Rectal smooth muscle tissue (tissue), 1 donor: ENCODE results near the gene RAD51B.
A peak's percentile ranks its signal among the peaks of the same experiment; 100 is the strongest.

Source experiments
- H3K27ac ChIP-seq: one replicate; pipeline ENCODE4 v1.7.0; 2013; ENCODE audit warnings: low read depth, low read length, inconsistent platforms
- H3K27me3 ChIP-seq: one replicate; pipeline ENCODE4 v1.7.0; 2013; ENCODE audit warnings: low read length; ENCODE audit not compliant: control insufficient read depth, insufficient read depth
- H3K36me3 ChIP-seq: one replicate; pipeline ENCODE4 v1.7.0; 2013; ENCODE audit warnings: low read length; ENCODE audit not compliant: control insufficient read depth, insufficient read depth
- H3K4me1 ChIP-seq: one replicate; pipeline ENCODE4 v1.7.0; 2013; ENCODE audit warnings: low read length; ENCODE audit not compliant: control insufficient read depth, insufficient read depth
- H3K4me3 ChIP-seq: one replicate; pipeline ENCODE4 v1.7.0; 2013; ENCODE audit warnings: low read length
- H3K9ac ChIP-seq: one replicate; pipeline ENCODE4 v1.7.0; 2013; ENCODE audit warnings: low read length

RAD51B gene

DNA sequence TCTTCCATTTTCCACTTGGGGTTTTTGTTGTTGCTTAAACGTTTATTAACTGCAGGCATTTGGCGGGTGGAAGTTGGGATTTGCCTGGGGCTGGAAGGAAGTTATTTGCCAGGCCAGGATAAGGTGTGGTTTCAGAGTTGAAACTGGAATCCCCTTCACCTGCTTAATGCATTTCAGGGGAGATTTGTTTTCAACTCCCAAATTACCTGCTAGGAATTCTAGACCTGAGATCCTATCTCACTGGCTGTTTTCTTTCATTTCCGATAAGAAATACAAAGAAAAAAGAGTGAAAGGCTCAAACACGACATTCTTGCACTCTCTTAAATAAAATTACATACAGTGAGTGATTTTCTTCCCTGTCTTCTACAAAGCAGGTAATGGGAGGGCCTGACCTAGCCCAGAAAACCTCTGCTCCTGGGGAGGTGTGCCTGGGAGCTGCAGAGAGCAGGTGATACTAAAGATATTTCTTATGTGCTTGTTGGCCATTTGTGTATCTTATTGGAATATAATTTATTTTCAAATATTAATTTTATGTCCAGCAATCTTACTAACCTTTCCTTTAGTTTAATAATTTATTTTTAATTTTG lies 695.1 kb downstream of the RAD51B start:
- Histone ChIP-seq H3K9ac (no peak overlapping the region), H3K27me3 (no peaks in the 10 kb centered on the region), H3K27ac (no peak overlapping the region), H3K4me1 (peaks cover 49% of the 10 kb centered on the region), H3K36me3 (no peaks in the 10 kb centered on the region), H3K4me3 (no peak overlapping the region)

DNA sequence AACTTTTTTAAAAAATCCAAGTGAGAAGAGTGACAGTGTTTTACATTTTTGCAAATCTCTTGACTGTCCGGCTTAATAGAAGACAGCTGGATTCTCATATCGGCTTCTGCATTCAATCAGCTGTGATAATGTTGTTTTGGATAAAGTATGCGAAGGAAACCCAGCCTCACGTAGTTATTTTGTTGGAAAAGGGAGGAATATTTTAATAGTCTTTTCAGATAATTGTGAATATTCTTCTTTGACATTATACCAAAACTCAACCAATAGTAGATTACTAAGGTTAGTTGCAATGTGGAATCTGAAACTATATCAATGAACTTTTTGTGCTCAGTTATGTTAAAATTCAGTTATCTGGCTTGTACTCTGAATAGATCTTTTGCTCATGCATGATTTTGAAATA lies 696.8 kb downstream of the RAD51B start:
- Histone ChIP-seq H3K27me3 (no peaks in the 10 kb centered on the region), H3K36me3 (no peaks in the 10 kb centered on the region), H3K4me3 (no peak overlapping the region), H3K9ac (no peak overlapping the region), H3K4me1 (peaks cover 45% of the 10 kb centered on the region), H3K27ac (no peak overlapping the region)

- no peak overlapping the region for H3K4me3 ChIP-seq
- H3K4me1 ChIP-seq: peaks cover 44% of the 10 kb centered on the region
- no peak overlapping the region for H3K9ac ChIP-seq
- H3K27me3 ChIP-seq: no peaks in the 10 kb centered on the region
- H3K27ac ChIP-seq: no peak overlapping the region
- H3K36me3 ChIP-seq: no peaks in the 10 kb centered on the region
Observed at GRCh38 chr14:68518166-68518565, 698.6 kb downstream of the RAD51B start.

- no peaks in the 10 kb centered on the region for H3K36me3 ChIP-seq
- peaks cover 49% of the 10 kb centered on the region for H3K4me1 ChIP-seq
- no peak overlapping the region for H3K9ac ChIP-seq
- H3K27ac ChIP-seq: peak overlapping the region; percentile 28
- H3K27me3 ChIP-seq: no peaks in the 10 kb centered on the region
- no peak overlapping the region for H3K4me3 ChIP-seq
Observed at GRCh38 chr14:68518761-68519670, 699.4 kb downstream of the RAD51B start.

GRCh38 chr14:68519671-68520187 lies 700.1 kb downstream of the RAD51B start:
- peak overlapping the region; percentile 28 for H3K27ac ChIP-seq
- H3K36me3 ChIP-seq: no peaks in the 10 kb centered on the region
- H3K4me3 ChIP-seq: no peak overlapping the region
- no peaks in the 10 kb centered on the region for H3K27me3 ChIP-seq
- no peak overlapping the region for H3K9ac ChIP-seq
- peaks cover 52% of the 10 kb centered on the region for H3K4me1 ChIP-seq

- peaks cover 54% of the 10 kb centered on the region for H3K4me1 ChIP-seq
- no peak overlapping the region for H3K4me3 ChIP-seq
- no peaks in the 10 kb centered on the region for H3K27me3 ChIP-seq
- H3K27ac ChIP-seq: peak overlapping the region; percentile 83
- H3K9ac ChIP-seq: no peak overlapping the region
- no peaks in the 10 kb centered on the region for H3K36me3 ChIP-seq
Observed at GRCh38 chr14:68520637-68521556, 701.3 kb downstream of the RAD51B start.

DNA sequence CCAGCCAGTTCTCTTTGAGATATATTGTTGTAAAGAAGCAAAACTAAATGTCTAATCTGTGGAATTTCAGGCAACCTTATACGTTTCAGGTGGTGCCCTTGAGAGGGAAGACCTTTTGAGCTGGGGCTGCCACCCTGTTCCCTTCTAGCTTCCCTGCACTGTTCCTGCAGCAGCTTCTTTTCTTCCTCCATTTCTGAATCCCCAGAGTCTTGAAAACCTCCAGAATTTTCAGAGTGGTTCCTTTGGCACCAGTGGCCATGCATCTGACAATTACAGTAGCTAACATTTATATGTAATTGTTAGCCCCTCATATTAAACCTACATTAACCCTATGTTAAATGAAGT lies 702.0 kb downstream of the RAD51B start:
- H3K27ac ChIP-seq: peak overlapping the region; percentile 83
- H3K4me3 ChIP-seq: no peak overlapping the region
- H3K4me1 ChIP-seq: peaks cover 56% of the 10 kb centered on the region
- no peak overlapping the region for H3K9ac ChIP-seq
- H3K36me3 ChIP-seq: no peaks in the 10 kb centered on the region
- no peaks in the 10 kb centered on the region for H3K27me3 ChIP-seq

DNA sequence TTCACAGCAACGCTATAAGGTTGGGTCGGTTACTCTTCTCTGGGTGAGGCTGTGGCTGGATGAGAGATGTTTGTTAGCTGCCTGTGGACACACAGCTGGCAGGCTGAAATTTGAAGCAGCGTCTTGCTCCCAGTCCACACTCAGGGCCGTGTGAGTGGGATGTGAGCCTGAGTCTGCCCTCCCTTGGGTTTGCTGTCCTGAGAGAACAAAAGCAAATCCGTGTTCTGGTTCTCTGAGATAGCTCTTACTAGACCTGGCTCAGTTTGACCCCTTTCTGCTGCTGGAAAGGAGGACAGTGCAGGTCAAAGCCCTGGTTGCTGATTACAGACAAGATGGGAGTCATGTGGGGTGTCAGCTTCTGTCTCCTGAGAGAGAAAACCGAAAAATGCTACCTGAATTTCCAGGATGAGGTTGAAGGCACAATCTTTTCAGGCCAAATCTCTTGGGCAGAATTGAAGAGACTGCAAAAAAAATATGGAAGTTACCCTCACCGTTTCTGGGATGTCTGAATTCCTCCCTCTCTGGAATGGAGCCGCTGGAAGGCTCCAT lies 702.5 kb downstream of the RAD51B start:
- Histone ChIP-seq H3K27me3 (no peaks in the 10 kb centered on the region), H3K27ac (peak overlapping the region; percentile 83), H3K4me1 (peaks cover 60% of the 10 kb centered on the region), H3K4me3 (no peak overlapping the region), H3K9ac (no peak overlapping the region), H3K36me3 (no peaks in the 10 kb centered on the region)

DNA sequence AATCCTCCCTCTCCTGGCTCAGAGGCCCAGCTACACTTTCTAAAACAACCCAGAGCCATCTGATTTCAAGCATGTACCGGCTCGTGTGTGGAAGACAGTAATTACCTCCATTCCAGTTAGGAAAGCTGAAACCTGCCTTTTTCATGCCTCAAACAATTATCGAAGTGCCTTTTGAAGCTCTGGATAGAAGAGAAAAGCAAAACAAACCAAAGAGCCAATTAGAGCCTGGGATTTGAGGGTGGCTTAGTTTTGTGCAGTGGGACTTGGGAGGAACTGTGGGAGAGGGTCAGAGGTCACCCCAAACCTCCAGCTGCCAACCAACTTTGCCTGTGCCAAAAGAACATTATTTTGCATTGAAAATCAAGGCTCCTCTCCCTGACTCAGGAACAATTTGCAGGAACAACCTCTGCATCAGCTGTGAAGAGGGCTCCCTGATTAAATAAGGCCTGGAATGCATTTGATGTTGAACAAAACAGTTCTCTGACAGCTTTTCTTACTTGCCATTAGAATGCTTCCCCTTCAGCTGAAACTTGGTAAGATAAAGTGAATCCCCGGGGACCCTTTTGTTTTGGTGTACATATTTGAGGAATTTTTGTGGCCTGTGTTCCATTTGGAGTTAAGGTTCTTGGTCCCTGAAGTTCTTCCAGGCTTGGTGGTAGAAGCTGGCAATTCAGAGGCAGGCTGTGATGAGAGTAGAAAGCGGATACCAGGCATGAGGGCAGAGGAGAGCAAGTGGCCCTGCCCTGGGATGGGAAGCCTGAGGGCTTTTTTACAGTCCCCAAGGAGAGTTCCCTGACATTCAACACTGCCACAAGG lies 703.1 kb downstream of the RAD51B start:
- H3K27ac ChIP-seq: peak overlapping the region; percentile 83
- no peak overlapping the region for H3K4me3 ChIP-seq
- H3K9ac ChIP-seq: no peak overlapping the region
- H3K27me3 ChIP-seq: no peaks in the 10 kb centered on the region
- H3K36me3 ChIP-seq: no peaks in the 10 kb centered on the region
- peaks cover 66% of the 10 kb centered on the region for H3K4me1 ChIP-seq

- H3K9ac ChIP-seq: no peak overlapping the region
- H3K36me3 ChIP-seq: no peaks in the 10 kb centered on the region
- H3K4me1 ChIP-seq: peaks cover 65% of the 10 kb centered on the region
- no peak overlapping the region for H3K4me3 ChIP-seq
- peak overlapping the region; percentile 83 for H3K27ac ChIP-seq
- H3K27me3 ChIP-seq: no peaks in the 10 kb centered on the region
Observed at GRCh38 chr14:68523326-68523610, 703.7 kb downstream of the RAD51B start.

- Histone ChIP-seq H3K4me3 (no peak overlapping the region), H3K9ac (no peak overlapping the region), H3K4me1 (peaks cover 59% of the 10 kb centered on the region), H3K27ac (peak overlapping the region; percentile 83), H3K27me3 (no peaks in the 10 kb centered on the region), H3K36me3 (no peaks in the 10 kb centered on the region)
Observed at GRCh38 chr14:68523989-68524725, 704.6 kb downstream of the RAD51B start.
